GM19035 (cell line): ENCODE data around the gene GSS.

Experiments
- ATAC-seq: cut with Tn5 transposase; IDR thresholded peaks from one replicate; pipeline ENCODE4 v1.9.1; 2021; ENCODE audit not compliant: unreplicated experiment

Gene GSS

GRCh38 chr20:34955231-34956040 lies at the start of gene GSS, which contains the start of gene MYH7B:
TSS of gene GSS (minus strand) at chr20:34955806. CDS start at chr20:34951852, 3,954 bp downstream.
TSS of gene MYH7B (plus strand) at chr20:34955868. CDS start at chr20:34978006, 22,138 bp downstream.
- peak; percentile 86 for ATAC-seq

- ATAC-seq = no peak
These were observed 49.3 kb upstream of the GSS start for GRCh38 chr20:35004749-35005462.

- no peak for ATAC-seq
These were observed 48.6 kb upstream of the GSS start for GRCh38 chr20:35004051-35004725.

- ATAC-seq = no peak
These were observed 47.8 kb upstream of the GSS start for GRCh38 chr20:35003211-35004031.

- ATAC-seq = no peak
These were observed 47.0 kb upstream of the GSS start for GRCh38 chr20:35002426-35003210.

GRCh38 chr20:35001596-35002362 lies 46.2 kb upstream of the GSS start:
- no peak for ATAC-seq

GRCh38 chr20:35000922-35001595 lies 45.5 kb upstream of the GSS start:
- ATAC-seq = no peak

GRCh38 chr20:35000311-35000921 lies 44.8 kb upstream of the GSS start:
- no peak for ATAC-seq

- no peak for ATAC-seq
These were observed 44.2 kb upstream of the GSS start for GRCh38 chr20:34999782-35000181.

GRCh38 chr20:34999021-34999451 lies 43.4 kb upstream of the GSS start:
- no peak for ATAC-seq

- ATAC-seq = no peak
These were observed 42.8 kb upstream of the GSS start for GRCh38 chr20:34998331-34998950.

- no peak for ATAC-seq
These were observed 42.2 kb upstream of the GSS start for GRCh38 chr20:34997774-34998173.

GRCh38 chr20:34997131-34997561 lies 41.5 kb upstream of the GSS start:
- ATAC-seq = no peak

- no peak for ATAC-seq
These were observed 40.8 kb upstream of the GSS start for GRCh38 chr20:34996243-34997028.

GRCh38 chr20:34995696-34996095 lies 40.1 kb upstream of the GSS start:
- ATAC-seq = no peak

GRCh38 chr20:34995192-34995591 lies 39.6 kb upstream of the GSS start:
- ATAC-seq = no peak
